Stimulated activated naive CD8-positive, alpha-beta T cell treated with anti-CD3 and anti-CD28 coated beads, Interleukin-15, Interleukin-2, amounts not matched to agents 100 U/mL and 50 U/mL, for 24 hours (primary cell): Measurements from ENCODE around the gene SMURF1.
"Not testable (repeated sequence)": the region's sequence is repeated elsewhere in the genome, so short reads cannot be mapped to it uniquely, and the experiment has no call there.

Experiments used
- ATAC-seq: fragments of 150-1000 bp; cut with Tn5 transposase; one replicate; pipeline ENCODE4 v1.10.0; 2021
- DNase-seq: peaks from one replicate; pipeline ENCODE4 v3.0.0; 2021

Gene SMURF1

DNA sequence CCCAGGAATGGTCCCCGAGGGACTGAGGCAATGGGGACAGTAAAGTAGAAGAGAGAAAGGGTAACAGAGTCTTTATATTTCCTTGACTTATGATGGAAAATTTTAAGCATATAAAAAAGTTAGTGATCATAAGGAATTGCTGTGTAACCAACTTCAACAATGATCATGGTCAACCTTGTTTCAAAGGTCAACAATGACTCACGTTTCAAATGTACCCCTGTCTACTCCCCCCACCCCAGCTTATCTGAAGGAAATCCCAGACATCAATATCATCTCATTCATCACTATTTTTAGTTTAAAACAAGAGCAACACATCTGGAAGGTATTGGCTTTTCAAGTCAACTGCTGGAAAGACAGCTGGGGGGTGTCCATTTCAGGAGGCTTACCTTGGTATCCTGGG, 92.9 kb downstream of the SMURF1 start:
- DNase-seq (no peak), ATAC-seq (no peak)

DNA sequence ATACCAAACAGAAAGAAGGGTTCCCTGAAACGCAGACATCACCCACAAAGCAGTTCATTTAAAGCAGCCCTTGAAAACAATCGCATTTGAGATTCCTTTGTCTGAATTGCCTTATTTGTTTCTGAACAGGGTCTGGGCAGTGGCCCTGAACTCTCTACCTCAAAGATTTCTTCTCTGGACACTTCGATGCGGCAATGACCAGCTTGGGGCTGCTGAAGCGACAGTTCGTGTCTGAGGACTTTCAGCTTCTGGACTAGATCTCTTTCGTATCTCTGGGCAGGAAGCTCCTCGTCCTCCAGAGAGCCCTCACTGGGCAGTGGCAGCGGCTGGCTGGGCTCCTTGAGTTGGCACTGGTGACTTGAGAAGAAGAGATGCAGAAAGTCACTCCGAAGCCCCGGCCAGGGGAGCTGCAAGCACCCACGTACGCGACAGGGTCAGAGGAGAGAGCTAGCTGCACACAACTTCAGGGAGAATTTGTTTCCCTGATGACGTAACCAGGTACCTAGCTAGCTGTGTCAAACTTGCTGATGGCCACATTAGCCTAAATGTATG, 96.3 kb downstream of the SMURF1 start:
- ATAC-seq = no peak
- DNase-seq = no peak

DNA sequence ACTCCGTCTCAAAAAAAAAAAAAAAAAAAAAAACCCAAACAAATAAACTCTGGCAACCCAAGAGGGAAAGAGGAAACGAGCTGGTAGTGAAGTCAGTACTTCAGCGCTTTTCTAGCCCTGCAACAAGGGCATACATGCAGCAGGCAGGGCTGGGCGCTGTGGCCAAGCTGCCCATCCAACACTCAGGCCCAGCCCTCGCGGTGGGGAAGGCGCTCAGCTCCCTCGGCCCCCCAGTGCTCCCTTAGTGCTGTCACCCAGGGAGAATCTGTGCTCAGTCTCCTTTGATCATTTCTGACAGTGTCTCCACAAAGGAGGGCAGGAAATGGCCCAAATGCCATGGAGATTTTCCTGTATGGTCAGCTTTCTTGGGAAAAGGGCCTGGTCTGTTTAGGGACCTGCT, 97.2 kb downstream of the SMURF1 start:
- DNase-seq (no peak), ATAC-seq (no peak)

DNA sequence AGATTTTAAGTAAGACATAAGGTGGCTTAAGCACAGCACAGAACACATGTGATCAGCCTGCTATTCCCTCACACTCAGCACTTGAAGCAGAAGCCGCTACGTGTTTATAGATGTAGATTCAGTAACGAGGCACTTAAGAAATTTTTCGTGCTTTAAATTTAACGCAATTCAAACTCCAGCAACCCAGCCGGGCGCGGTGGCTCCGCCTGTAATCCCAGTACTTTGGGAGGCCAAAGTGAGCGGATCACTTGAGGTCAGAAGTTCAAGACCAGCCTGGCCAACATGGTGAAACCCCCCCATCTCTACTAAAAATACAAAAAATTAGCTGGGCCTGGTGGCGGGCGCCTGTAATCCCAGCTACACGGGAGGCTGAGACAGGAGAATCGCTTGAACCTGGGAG, 97.6 kb downstream of the SMURF1 start:
- ATAC-seq = not testable (repeated sequence)

DNA sequence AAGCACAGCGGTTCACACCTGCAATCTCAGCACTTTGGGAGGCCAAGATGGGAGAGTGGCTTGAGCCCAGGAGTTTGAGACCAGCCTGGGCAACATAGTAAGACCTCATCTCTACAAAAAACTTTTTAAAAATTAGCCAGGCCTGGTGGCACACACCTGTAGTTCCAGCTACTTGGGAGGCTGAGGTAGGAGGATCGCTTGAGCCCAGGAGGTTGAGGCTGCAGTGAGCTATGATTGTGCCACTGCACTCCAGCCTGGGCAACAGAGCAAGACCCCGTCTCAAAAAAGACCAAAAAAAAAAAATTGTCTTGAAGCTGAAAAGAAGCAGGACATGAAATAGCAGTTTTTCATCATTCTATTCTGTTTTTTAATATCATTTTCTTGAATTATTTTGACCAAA, 99.0 kb downstream of the SMURF1 start:
- not testable (repeated sequence) for ATAC-seq, DNase-seq

More for the DNA sequence above, 97.6 kb downstream of the SMURF1 start:
- DNase-seq = not testable (repeated sequence)

DNA sequence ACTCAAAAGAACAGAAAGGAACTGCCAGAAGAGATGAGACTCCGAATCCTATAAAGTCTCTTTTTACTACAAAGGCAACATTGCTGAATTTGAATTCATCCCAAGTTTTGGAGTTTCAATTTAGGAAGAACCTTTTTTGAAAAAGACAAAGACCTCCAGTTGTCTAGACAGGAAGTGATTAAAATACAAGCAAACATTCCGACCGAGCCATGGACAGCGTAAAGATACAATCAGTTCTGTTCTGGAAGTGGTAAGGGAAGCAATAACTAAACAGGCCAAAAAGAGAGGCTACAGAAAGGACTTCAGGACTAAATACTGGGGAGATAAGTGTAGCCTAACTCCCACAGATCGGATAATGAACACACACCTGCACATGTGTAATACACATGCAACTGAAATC, 101.0 kb downstream of the SMURF1 start:
- ATAC-seq = no peak
- DNase-seq = no peak

DNA sequence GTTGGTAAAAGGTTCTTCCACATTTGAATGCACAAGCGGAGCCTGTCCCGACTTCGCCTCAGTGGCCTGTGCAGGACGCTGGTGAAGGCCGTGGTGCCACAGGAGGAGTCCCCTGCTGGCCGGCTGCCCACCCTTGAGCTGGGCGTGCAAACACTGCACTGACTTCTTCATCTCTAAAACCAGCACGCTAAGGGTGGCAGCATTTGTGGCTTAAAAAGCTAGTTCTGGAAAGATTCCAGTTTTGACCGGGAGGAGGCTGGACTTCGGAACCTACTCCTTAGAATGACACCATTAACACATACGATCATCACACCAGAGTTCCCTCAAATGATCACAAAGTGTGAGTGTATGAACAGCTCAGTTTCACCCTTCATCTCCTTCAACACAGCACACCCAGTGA, 102.4 kb downstream of the SMURF1 start:
- DNase-seq (no peak), ATAC-seq (no peak)

DNA sequence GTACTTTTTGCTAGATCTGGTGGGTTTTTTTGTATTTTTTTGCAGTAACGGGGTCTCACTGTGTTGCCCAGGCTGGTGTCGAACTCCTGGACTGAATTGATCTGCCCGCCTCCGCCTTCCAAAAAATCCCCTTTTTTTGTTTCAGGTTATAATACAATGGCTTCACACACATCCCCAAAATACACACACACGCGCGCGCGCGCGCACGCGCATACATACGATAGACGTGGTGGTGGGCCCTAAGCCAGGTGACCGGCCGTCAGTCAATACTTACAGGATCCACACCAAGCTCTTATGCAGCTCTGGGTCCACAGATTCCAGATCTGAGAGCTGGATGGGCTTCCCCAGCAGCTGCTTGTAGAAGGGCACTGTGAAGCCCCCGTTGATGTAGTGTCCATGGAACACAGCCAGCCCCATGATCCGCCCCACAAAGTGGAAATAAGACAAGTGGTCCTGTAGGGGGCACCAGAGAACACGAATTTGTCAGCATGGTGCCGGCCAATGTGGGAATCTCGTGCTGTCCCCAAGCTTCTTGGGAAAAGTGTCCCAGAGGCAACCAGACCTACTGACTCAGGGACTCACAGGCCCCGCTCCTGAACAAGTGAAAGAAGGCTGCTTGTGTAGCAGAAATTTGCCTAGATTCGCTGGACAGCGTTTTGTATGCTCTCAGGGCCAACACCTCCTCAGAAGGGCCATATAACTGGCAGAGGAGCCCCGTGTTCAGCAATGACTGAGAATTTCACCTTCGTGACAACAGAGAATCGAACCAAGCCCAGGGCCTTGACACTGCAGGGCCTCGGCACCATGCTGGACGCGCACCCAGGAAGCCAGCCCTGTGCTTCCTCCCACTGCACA, 103.6 kb downstream of the SMURF1 start:
- peak; percentile 68 for DNase-seq
- ATAC-seq = peak; percentile 36

DNA sequence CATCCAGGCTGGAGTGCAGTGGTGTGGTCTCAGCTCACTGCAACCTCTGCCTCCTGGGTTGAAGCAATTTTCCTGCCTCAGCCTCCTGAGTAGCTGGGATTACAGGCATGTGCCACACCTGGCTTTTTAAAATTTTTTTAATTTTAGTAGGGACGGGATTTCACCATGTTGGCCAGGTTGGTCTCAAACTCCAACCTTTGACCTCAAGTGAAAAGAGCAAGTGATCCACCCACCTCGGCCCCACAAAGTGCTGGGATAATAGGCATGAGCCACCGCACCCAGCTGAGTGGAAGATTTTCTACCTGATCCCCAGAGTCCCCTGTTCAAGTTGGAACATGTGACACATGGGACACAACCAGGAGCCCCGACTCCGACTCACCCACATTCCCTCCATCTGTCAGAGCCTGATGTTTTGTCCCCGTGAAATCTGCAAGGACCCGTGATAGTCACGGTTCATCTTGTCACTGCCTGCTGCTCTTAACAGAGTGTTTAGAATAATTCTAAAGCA, 104.5 kb downstream of the SMURF1 start:
- DNase-seq = no peak

DNA sequence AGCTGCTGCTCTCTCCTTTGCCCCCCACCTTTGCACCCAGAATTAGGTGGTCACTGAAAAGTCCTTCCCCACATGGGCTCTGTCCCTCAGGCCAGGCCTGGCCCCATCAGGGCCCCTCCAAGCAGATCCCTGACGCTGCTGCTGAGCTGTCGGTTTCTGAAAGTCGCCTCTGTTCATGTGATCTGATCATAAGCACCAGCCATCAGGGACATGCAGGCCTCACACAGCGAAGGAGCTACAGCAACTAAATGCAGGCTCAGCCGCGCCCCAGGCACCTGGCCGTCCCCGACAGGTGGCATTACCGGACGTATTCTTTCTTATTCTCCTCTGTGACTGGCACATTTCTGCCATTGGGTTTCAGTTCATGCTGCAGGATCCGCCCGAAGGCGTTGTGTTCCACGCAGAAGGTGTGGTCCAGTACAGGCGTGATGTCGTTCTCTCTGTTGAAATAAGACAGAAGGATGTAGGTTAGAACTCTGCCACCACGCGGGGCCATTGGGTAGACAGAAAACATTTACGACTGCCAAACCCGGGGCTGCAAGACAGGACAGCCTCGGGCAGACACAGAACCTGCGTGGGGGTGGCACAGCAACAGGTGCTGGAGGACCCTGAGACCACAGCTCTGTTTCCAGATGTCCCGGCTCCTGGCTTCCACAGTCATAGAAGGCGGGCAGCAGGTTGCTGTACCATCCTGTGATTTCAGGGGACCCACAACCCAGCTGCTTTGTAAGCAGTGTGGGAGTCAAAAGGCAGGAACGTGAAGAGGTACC, 105.6 kb downstream of the SMURF1 start:
- no peak for ATAC-seq
- no peak for DNase-seq

More for the DNA sequence above, 104.5 kb downstream of the SMURF1 start:
- ATAC-seq = no peak

DNA sequence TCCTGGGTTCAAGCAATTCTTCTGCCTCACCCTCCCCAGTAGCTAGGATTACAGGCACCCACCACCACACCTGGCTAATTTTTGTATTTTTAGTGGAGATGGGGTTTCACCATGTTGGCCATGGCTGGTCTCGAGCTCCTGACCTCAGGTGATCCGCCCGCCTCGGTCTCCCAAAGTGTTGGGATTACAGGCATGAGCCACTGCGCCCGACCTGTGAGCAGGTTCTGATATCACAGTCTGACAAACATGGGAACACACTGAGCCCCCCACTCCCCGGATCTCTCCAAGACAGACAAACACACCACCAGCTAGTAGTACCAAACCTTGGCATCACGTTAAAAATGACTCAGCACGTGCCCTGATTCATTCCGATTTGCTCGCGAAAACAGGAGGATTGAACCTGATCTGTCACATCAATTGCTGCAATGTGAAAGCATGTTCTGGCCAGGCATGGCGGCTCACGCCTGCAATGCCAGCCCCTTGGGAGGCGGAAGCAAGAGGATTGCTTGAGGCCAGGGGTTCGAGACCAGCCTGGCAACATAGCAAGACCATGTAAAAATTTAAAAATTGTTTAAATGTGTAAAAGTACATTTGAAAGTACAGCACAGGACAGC, 106.5 kb downstream of the SMURF1 start:
- ATAC-seq = no peak
- DNase-seq = no peak

DNA sequence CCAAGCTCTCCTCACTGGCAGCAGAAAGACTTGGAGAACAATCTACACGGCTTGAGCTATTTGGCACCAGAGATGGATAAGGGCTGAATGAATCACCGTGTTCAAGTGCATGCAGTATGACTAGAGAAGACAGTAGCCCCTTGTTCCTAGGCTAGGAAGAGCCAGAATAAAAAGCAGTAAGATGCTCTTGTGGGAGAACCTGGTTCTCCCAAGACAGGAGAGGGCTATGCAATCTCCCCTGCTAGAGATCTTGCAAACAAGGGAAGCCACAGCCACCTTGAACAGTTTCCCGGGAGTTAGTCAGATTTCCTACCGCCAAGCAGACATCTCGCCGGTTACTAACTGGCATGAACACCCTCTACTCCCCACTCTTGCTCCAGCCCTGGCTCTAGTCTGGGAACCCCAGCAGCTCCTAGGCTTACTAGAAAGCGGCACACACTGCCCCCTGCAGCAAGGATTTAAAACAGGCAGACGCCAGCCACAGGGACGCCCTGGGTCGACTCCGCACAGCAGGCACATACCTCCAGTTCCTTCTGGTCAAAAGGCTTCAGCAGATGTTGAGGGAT, 107.3 kb downstream of the SMURF1 start:
- ATAC-seq = no peak

DNA sequence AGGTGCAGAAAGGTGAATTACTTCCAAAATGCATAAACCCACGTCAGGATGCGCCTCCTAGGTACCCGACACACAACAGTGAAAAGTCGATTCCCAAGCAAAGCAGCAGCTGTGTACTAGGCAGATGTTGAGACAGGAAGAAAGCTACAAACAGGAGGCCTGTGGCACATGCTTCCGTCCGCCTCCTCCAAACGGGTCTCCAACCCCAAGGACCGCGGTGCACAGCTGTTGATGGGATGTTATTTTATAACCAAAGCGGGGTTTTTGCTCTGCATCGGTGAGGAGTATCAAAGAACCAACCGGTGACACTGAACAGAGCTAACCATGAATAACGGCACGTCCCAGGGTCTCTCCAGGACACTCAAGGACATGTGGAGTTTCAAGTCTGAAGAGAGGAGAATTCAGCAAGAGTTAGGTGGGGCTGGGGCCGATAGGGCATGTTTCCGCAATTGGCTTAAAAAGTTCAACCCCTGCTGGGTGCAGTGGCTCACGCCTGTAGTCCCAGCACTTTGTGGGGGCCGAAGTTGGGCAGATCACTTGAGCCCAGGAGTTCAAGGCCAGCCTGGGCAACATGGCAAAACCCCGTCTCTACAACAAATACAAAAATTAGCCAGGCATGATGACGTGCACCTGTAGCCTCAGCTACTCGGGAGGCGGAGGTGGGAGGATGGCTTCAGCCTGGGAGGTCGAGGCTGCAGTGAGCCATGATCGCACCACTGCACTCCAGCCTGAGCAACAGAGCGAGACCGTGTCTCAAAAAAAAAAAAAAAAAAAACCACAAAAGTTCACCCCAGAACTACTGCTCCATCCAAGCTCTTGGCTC, 108.0 kb downstream of the SMURF1 start:
- no peak for ATAC-seq
- DNase-seq = no peak

More for the DNA sequence above, 107.3 kb downstream of the SMURF1 start:
- peak; percentile 16 for DNase-seq

DNA sequence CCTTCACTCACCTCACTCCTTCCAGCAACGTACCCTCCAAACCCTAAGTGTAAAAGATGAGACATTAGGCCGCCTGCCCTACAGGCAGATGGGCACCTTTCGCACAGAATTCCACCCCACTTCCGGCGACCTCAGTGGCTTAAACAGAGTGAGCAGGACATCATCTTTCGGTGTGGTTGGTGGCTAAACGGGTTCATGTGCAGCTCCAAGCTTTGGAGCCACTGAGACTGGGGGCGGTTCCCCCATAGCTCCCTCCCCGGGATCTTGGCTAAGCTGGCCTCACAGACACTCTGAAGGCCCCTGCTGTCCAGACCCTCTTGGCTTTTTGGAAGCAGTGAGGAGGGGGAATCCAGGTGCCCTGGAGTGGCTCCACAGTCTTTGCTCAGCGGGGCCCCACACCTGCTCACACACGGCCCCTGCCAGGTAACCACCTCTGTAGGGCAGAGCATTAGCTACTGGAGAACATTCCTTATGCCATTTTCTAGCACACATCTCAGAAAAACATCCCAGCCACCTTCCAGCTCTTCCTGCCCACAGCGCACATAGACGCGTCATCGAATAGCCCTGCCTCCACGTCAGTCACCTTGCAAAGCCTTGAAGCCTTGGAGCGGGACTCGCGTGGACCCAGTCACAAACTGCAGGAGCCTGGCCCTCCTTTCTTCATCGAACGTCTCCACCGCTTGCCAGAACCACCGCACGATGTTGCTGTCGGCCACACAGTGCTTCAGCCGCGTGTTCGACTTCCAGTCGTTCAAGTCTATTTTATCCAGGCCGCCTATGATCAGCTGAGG, 108.8 kb downstream of the SMURF1 start:
- no peak for ATAC-seq
- DNase-seq = no peak

DNA sequence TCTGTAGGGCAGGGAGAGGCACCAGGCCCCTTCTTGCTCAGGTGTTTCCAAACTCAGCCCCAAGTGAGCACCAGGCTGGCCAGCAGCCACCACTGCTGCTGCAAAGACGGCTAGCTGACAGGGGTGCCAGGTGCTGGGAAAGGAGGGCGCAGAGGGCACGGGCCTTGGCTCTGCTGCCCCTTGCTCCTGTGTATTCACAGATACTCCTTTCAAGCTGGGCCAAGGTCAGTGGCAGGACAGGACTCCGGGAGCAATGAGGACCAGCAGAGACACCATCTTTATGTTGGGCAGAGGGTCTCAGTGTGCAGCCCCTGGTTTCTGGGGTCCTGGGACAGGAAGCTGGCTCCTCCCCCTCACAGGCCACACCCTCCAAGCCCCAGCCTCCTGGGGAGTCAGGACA, 110.1 kb downstream of the SMURF1 start:
- ATAC-seq (no peak), DNase-seq (no peak)

DNA sequence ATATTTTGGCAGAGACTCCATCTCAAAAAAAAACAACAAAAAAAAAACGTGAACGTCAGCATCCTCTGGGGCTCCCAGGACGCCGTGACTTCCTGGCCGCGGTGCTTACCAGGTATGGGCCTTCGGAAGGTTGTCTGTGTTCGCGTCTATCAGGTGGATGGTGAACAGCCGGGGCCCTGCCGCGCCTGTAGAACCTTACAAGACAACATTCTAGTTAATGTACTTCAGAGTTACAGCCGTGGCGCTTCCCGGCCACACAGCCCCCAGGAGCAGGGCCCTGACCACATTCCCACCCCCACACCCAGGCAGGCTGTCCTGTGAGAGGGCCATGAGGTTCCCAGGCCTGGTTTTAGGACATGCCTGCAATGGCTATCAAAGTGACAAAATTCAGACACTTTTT, 111.0 kb downstream of the SMURF1 start:
- ATAC-seq (no peak), DNase-seq (no peak)

DNA sequence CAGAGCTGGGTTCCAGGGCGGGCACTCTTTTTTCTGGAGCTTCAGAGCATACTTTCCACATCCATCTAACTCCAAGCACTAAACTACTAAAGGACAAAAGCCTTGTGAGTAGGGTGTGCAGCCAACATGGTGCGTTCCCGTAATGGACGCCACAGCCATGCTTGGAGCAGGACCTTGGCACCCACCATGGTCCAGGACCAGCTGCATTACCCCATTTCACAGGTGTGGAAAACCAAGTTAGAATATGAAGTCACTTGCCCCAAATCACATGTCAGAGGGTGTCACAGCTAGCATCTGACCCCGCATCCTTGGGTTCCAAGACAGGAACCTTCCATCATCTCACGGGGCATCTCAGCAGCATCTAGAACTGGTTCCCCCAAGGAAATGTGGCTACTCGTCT, 112.4 kb downstream of the SMURF1 start:
- DNase-seq (no peak), ATAC-seq (no peak)

DNA sequence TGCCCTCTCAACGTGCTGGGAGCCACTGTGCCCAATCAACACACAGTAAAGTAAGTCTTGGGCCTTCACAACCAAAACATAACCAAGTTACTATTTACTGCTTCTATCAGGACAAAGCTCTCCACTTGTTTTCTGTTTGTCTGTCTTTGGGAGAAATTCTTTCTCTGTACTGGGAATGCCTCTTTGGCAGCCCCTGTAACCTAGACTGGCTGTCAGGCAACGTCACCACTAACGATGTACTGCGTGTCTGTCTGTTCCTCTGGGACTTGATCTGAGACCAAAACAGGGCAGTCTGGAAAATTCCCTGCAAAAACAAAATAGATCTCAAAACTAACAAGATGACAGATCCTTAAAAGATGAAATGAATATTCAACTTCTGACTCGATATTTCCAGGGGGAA, 113.0 kb downstream of the SMURF1 start:
- ATAC-seq (no peak), DNase-seq (no peak)

DNA sequence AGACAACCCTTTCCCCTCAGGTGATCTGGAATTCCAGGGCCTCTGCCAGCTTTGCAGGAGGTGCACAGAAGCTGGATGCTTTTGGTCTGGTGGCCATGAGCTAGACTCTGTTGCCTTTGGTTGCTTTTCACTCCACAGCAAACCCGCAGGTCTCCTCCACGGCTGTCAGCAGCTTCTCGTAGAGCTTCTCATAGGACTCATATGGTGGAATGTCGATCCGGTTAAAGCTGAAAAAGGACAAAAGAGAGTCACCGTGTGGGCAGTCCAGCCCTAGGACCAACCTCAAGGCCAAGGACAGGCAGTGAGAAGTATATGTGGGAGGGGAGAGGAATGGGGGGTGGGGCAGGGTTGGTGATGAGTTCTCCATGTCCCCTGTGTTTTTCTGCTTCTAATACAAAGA, 113.5 kb downstream of the SMURF1 start:
- no peak for DNase-seq
- no peak for ATAC-seq
